Activated CD4-positive, alpha-beta memory T cell treated with anti-CD3 and anti-CD28 coated beads, Interleukin-2, amount 10 ng/mL, durations not matched to agents 7 days and 5 days (primary cell): Measurements from ENCODE around the gene TMIE. TPM values are rescaled to one million over a fixed set of nuclear protein-coding genes. Genes with fewer than 3 reads are reported as not detected.
"Not testable (repeated sequence)": the region's sequence is repeated elsewhere in the genome, so short reads cannot be mapped to it uniquely, and the experiment has no call there.

Source experiments
- CTCF ChIA-PET: fragments of 350-600 bp; sonication (Branson Sonifier 250); formaldehyde crosslinking; loops from one replicate; lab custom pipeline; 2021; ENCODE audit warnings: antibody characterized with exemption, inconsistent platforms; lab: Charles Lee
- POLR2A ChIA-PET: fragments of 350-600 bp; sonication (Branson Sonifier 250); formaldehyde crosslinking; loops from one replicate; lab custom pipeline; 2021; ENCODE audit warnings: antibody characterized with exemption; lab: Charles Lee
- DNase-seq: peaks from one replicate; pipeline ENCODE4 v3.0.0-alpha.2; 2020
- H3K27ac Mint-ChIP-seq: one replicate; pipeline ENCODE4 v1.8.0; 2021; ENCODE audit warnings: mild to moderate bottlenecking, mixed read lengths
- H3K27me3 Mint-ChIP-seq: one replicate; pipeline ENCODE4 v1.8.0; 2021; ENCODE audit warnings: mixed read lengths
- H3K36me3 Mint-ChIP-seq: one replicate; pipeline ENCODE4 v1.8.0; 2021; ENCODE audit warnings: low read depth, mixed read lengths
- H3K4me1 Mint-ChIP-seq: one replicate; pipeline ENCODE4 v1.8.0; 2021; ENCODE audit warnings: mixed read lengths
- H3K4me3 Mint-ChIP-seq: one replicate; pipeline ENCODE4 v1.8.0; 2021; ENCODE audit warnings: mild to moderate bottlenecking, mixed read lengths
- H3K9me3 Mint-ChIP-seq: one replicate; pipeline ENCODE4 v1.8.0; 2021; ENCODE audit warnings: mixed read lengths
- total RNA-seq, 2 experiments: library from RNA; stranded (reverse); gene quantifications; one replicate each; pipeline ENCODE4 v1.2.3, GENCODE V29; 2021

Gene TMIE
- total RNA-seq, 2 experiments from 2014 or later = 0.20 to 0.63 TPM

DNA sequence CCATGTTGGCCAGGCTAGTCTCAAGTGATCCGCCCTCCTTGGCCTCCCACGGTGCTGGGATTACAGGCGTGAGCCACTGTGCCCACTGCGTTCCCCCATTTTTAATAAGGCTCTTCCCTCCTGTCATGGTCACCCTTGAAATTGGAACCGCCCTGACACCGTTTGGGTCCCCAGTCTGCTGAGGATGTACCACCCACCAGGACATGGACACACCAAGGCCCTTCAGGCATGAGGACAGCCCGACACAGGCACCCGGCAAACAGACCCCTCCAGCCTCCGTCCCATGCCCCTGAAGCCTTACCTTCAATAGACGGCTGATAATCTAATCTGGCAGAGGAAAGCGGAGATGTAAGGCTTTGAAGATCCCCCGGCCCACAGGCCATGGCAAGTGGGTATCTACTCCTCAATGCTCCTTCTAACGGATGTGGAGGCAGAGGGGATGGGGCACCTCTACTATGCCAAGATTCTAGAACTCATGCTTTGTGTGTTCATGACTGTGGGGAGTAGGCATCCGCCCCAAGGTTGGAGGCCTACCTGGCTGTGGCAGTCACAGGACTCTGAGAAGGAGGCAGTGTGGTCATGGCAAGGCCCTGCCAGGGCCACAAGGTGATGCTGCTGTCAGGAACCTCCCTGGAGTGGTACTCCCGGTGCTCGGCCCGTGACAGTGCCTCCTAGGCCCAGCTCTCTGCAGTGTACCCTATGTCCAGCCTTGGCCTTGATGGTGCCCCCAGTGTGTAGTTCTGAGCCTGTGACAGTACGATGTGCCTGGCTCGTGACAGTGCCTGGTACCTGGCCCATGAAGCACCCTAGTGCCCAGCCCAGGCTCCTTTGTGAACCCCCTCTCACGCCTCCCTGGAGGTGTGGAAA lies 35.0 kb downstream of the TMIE start:
- Mint-ChIP-seq H3K4me1 (no peaks in the 10 kb centered on the region), H3K27ac (no peak overlapping the region), H3K9me3 (no peaks in the 10 kb centered on the region), H3K36me3 (no peaks in the 10 kb centered on the region), H3K4me3 (no peak overlapping the region), H3K27me3 (peaks cover 11% of the 10 kb centered on the region)
- no peak for DNase-seq
- CTCF ChIA-PET = interaction anchor here (0.6 to 1.3 kb wide), 3 partner anchors 111 to 688 kb away, joined by 3 read pairs; no protein-coding TSS in a partner anchor
- POLR2A ChIA-PET = no interaction called here

GRCh38 chr3:46737329-46737731 lies 36.1 kb downstream of the TMIE start:
- peaks cover 5% of the 10 kb centered on the region for H3K27me3 Mint-ChIP-seq
- ChIA-PET POLR2A (no interaction called here), CTCF (no interaction called here)
- H3K36me3 Mint-ChIP-seq = no peaks in the 10 kb centered on the region
- H3K4me1 Mint-ChIP-seq = no peaks in the 10 kb centered on the region
- no peak overlapping the region for H3K4me3 Mint-ChIP-seq
- no peaks in the 10 kb centered on the region for H3K9me3 Mint-ChIP-seq
- DNase-seq = no peak
- H3K27ac Mint-ChIP-seq = no peak overlapping the region

DNA sequence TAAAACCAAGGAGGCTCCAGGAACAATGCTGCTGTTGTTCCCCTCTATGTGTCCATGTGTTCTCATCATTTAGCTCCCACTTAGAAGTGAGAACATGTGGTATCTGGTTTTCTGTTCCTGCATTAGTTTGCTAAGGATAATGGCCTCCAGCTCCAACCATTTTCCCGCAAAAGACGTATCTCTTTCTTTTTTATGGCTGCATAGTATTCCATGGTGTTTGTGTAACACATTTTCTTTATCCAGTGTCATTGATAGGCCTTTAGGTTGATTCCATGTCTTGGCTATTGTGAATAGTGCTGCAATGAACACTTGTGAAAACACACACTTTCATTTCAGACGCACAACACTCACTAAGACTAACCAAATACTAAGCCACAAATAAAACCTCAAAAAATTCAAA lies 38.4 kb downstream of the TMIE start:
- POLR2A ChIA-PET, H3K36me3 Mint-ChIP-seq, H3K4me3 Mint-ChIP-seq, H3K27ac Mint-ChIP-seq, H3K27me3 Mint-ChIP-seq, H3K9me3 Mint-ChIP-seq, CTCF ChIA-PET, DNase-seq, H3K4me1 Mint-ChIP-seq: not testable (repeated sequence)

DNA sequence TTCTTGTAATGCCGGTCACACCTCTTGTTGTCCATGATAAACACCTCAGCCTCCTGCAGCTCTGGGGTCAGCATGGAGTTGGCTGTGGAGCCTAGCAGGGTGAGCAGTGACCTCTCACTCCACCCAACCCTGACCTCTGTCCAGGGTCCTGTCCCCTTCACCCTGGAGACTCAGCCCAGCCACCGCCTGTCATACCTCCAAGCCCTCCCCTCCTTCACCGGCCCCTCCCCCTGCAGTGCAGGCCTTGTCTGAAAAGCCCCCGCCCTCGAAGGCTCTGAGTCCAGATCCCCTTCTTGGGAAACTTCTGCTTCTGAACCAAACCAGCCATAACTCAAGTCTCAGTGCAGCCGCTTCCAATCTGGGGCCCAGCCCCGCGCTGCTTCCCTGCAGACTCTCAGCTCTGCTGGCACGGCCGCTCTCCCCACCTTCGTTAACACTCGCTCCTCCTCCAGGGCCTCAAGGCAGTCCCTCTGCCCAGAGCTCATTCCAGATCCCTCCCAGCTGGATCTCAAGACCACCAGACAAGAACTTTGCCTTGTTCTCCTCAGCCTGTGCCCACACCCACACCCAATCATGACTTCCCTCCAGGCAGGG lies 41.9 kb downstream of the TMIE start:
- Mint-ChIP-seq H3K4me3 (no peak overlapping the region), H3K4me1 (no peaks in the 10 kb centered on the region), H3K36me3 (no peaks in the 10 kb centered on the region), H3K9me3 (no peaks in the 10 kb centered on the region), H3K27me3 (peaks cover 1% of the 10 kb centered on the region), H3K27ac (no peak overlapping the region)
- POLR2A ChIA-PET = no interaction called here
- CTCF ChIA-PET = no interaction called here
- DNase-seq = no peak

GRCh38 chr3:46746711-46747110 lies 45.5 kb downstream of the TMIE start:
- DNase-seq = no peak
- Mint-ChIP-seq H3K27ac (no peak overlapping the region), H3K4me1 (no peaks in the 10 kb centered on the region), H3K27me3 (no peaks in the 10 kb centered on the region), H3K36me3 (no peaks in the 10 kb centered on the region), H3K9me3 (no peaks in the 10 kb centered on the region), H3K4me3 (no peak overlapping the region)
- CTCF ChIA-PET = no interaction called here
- POLR2A ChIA-PET = no interaction called here

DNA sequence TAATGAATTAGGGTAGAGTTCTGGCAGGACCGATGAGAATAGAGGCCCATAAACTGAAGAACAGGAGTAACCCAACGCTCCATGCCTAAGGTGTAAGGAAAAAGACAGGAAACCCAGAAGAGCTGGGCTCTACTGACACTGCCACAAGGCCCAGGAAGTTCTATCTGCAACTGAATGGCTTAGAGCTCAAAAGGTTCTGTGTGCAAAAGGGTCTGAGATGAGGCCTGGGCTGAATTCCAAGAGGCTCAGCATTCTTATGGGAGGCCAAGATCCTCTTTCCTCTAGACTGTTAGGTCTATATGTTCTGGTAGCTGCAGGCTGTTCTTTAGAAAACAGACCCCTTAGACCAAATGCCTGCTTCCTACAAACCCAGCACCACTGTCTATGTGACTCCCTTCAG lies 47.0 kb downstream of the TMIE start:
- CTCF ChIA-PET = no interaction called here
- Mint-ChIP-seq H3K4me3 (no peak overlapping the region), H3K27ac (no peak overlapping the region), H3K36me3 (no peaks in the 10 kb centered on the region), H3K4me1 (no peaks in the 10 kb centered on the region), H3K27me3 (no peaks in the 10 kb centered on the region), H3K9me3 (no peaks in the 10 kb centered on the region)
- DNase-seq = no peak
- POLR2A ChIA-PET = no interaction called here

GRCh38 chr3:46749129-46749528 lies 47.9 kb downstream of the TMIE start:
- no peak for DNase-seq
- no peaks in the 10 kb centered on the region for H3K9me3 Mint-ChIP-seq
- POLR2A ChIA-PET = no interaction called here

DNA sequence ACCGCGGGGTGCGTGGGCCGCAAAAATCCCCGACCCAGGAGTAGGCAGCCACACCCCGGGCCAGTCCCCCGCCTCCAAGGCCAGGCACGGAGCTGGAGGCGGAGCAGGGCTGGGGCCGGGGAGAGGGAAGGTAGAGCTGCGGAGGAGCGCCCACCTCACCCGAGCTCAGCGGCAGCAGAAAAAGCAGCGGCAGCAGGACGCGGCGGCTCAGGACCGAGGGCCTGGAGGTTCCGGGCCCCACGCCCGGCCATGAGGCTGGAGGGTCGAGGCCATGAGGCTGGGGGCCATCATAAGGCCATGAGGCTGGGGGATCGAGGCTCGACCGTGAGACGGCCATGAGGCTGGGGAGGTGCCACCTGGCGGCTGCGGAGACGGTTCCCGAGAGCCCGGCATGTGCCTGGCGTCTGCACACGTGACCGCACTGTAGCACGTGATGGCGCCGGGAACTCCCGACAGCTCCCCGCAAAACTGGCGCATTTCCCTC lies 49.4 kb downstream of the TMIE start:
- CTCF ChIA-PET = no interaction called here
- Mint-ChIP-seq H3K27ac (no peak overlapping the region), H3K4me3 (no peak overlapping the region), H3K36me3 (no peaks in the 10 kb centered on the region), H3K4me1 (no peaks in the 10 kb centered on the region), H3K27me3 (no peaks in the 10 kb centered on the region), H3K9me3 (no peaks in the 10 kb centered on the region)
- POLR2A ChIA-PET = no interaction called here
- no peak for DNase-seq

More at GRCh38 chr3:46749129-46749528, 47.9 kb downstream of the TMIE start:
- Mint-ChIP-seq H3K4me1 (no peaks in the 10 kb centered on the region), H3K4me3 (no peak overlapping the region), H3K36me3 (no peaks in the 10 kb centered on the region), H3K27ac (no peak overlapping the region), H3K27me3 (no peaks in the 10 kb centered on the region)
- CTCF ChIA-PET = no interaction called here

GRCh38 chr3:46753127-46753526 lies 51.9 kb downstream of the TMIE start:
- H3K4me1 Mint-ChIP-seq, H3K36me3 Mint-ChIP-seq, POLR2A ChIA-PET, H3K9me3 Mint-ChIP-seq, H3K27me3 Mint-ChIP-seq, CTCF ChIA-PET, H3K27ac Mint-ChIP-seq, DNase-seq, H3K4me3 Mint-ChIP-seq: not testable (repeated sequence)

GRCh38 chr3:46755646-46756045 lies 54.5 kb downstream of the TMIE start:
- CTCF ChIA-PET = no interaction called here
- no peak overlapping the region for H3K4me3 Mint-ChIP-seq

GRCh38 chr3:46756642-46757041 lies 55.5 kb downstream of the TMIE start:
- peaks cover 8% of the 10 kb centered on the region for H3K27me3 Mint-ChIP-seq
- no peaks in the 10 kb centered on the region for H3K9me3 Mint-ChIP-seq
- CTCF ChIA-PET = no interaction called here
- H3K4me3 Mint-ChIP-seq = no peak overlapping the region
- H3K36me3 Mint-ChIP-seq = no peaks in the 10 kb centered on the region
- no peak overlapping the region for H3K27ac Mint-ChIP-seq
- no peaks in the 10 kb centered on the region for H3K4me1 Mint-ChIP-seq
- no peak for DNase-seq
- POLR2A ChIA-PET = no interaction called here

More at GRCh38 chr3:46755646-46756045, 54.5 kb downstream of the TMIE start:
- H3K9me3 Mint-ChIP-seq = no peaks in the 10 kb centered on the region
- H3K27ac Mint-ChIP-seq = no peak overlapping the region
- POLR2A ChIA-PET = interaction anchor here (0.6 kb wide), 1 partner anchor 10 kb away, joined by 3 read pairs; no protein-coding TSS in a partner anchor
- no peak for DNase-seq
- H3K4me1 Mint-ChIP-seq = no peaks in the 10 kb centered on the region
- no peaks in the 10 kb centered on the region for H3K36me3 Mint-ChIP-seq
- peaks cover 8% of the 10 kb centered on the region for H3K27me3 Mint-ChIP-seq

GRCh38 chr3:46759239-46760167 lies 58.3 kb downstream of the TMIE start:
- no peak for DNase-seq
- Mint-ChIP-seq H3K27me3 (peaks cover 27% of the 10 kb centered on the region), H3K27ac (no peak overlapping the region), H3K9me3 (peaks cover 4% of the 10 kb centered on the region), H3K4me3 (no peak overlapping the region), H3K4me1 (no peaks in the 10 kb centered on the region), H3K36me3 (peaks cover 11% of the 10 kb centered on the region)
- CTCF ChIA-PET = no interaction called here
- POLR2A ChIA-PET = no interaction called here
